Natural killer cell (primary cell): ENCODE data around the gene CARS1. TPM values are rescaled to one million over a fixed set of nuclear protein-coding genes. Genes with fewer than 3 reads are reported as not detected.

Experiments
- ATAC-seq, 3 donors: fragments of 150-1000 bp in 2 of 3; fragments of 200-7000 bp in 1 of 3; cut with Tn5 transposase; 1 replicate in 1 of 3; 2 replicates in 2 of 3; pipeline ENCODE4 v1.10.0; 2021; ENCODE audit warnings: mild to moderate bottlenecking in 2 of 3, moderate library complexity in 2 of 3
- DNase-seq, 2 donors: peaks; one replicate each; pipeline versions ENCODE4 v3.0.0 to v3.0.0-alpha.2; 2013 to 2021; ENCODE audit warnings: mixed read lengths in 1 of 2
- H3K27ac ChIP-seq: one replicate; pipeline ENCODE4 v1.5.1; 2013; ENCODE audit warnings: mild to moderate bottlenecking, low read length
- H3K27me3 ChIP-seq: one replicate; pipeline ENCODE4 v1.6.1; 2013; ENCODE audit warnings: low read length; ENCODE audit not compliant: control insufficient read depth, insufficient read depth
- H3K36me3 ChIP-seq: one replicate; pipeline ENCODE4 v1.6.1; 2013; ENCODE audit warnings: low read length; ENCODE audit not compliant: control insufficient read depth, insufficient read depth
- H3K4me1 ChIP-seq: one replicate; pipeline ENCODE4 v1.6.1; 2013; ENCODE audit warnings: low read length; ENCODE audit not compliant: control insufficient read depth, insufficient read depth
- H3K4me3 ChIP-seq: one replicate; pipeline ENCODE4 v1.5.1; 2013; ENCODE audit warnings: low read length
- H3K9me3 ChIP-seq: one replicate; pipeline ENCODE4 v1.6.1; 2013; ENCODE audit warnings: low read length; ENCODE audit not compliant: control insufficient read depth, insufficient read depth
- H3K27ac Mint-ChIP-seq, 2 donors: one replicate each; pipeline ENCODE4 v1.8.0; 2022; ENCODE audit warnings: mild to moderate bottlenecking in 2 of 2, mixed read lengths in 2 of 2, moderate library complexity in 1 of 2
- H3K27me3 Mint-ChIP-seq, 2 donors: one replicate each; pipeline ENCODE4 v1.8.0; 2022; ENCODE audit warnings: low read depth in 2 of 2, mixed read lengths in 2 of 2
- H3K36me3 Mint-ChIP-seq: one replicate; pipeline ENCODE4 v1.8.0; 2022; ENCODE audit warnings: mixed read lengths
- H3K4me1 Mint-ChIP-seq, 2 donors: one replicate each; pipeline ENCODE4 v1.8.0; 2022; ENCODE audit warnings: mixed read lengths in 2 of 2
- H3K4me3 Mint-ChIP-seq: one replicate; pipeline ENCODE4 v1.8.0; 2022; ENCODE audit warnings: mild to moderate bottlenecking, moderate library complexity, mixed read lengths
- H3K9me3 Mint-ChIP-seq, 2 donors: one replicate each; pipeline ENCODE4 v1.8.0; 2022; ENCODE audit warnings: mixed read lengths in 2 of 2
- CTCF ChIP-seq: fragments of 200-600 bp; IDR thresholded peaks from one replicate; pipeline ENCODE4 v1.8.0; 2022; ENCODE audit warnings: antibody characterized with exemption
- WGBS: methylation state at CpG from one replicate; pipeline ENCODE4 v1.1.7; 2013; ENCODE audit warnings: missing lambda C conversion rate; ENCODE audit not compliant: insufficient coverage; 5-methylcytosine and 5-hydroxymethylcytosine counted together
- intact Hi-C: fragments of 100-400 bp; cut with micrococcal nuclease; formaldehyde crosslinking; loops from one replicate; pipeline ENCODE4 v1.14.2; 2022
- total RNA-seq, 4 donors: library from RNA; stranded (reverse); fragments of 120-200 nt in 1 of 4; gene quantifications; one replicate each; pipeline versions ENCODE4 v1.2.3 to v1.2.4, GENCODE V29; 2013 to 2022

Gene CARS1
- total RNA-seq, 3 donors from 2014 or later (not counting 1 experiment from before 2014, with no cell fraction given) = 47.9 to 51.3 (median 50.3) TPM

- H3K4me3 ChIP-seq = no peak overlapping the region
- H3K36me3 ChIP-seq = peaks cover 40% of the 10 kb centered on the region
- Mint-ChIP-seq H3K4me3 (no peak overlapping the region), H3K4me1 (peaks cover 0 to 15% of the 10 kb centered on the region in 2 donors), H3K36me3 (no peaks in the 10 kb centered on the region), H3K27ac (no peak overlapping the region), H3K9me3 (no peaks in the 10 kb centered on the region), H3K27me3 (no peaks in the 10 kb centered on the region)
- TF ChIP-seq CTCF = no peak
- ATAC-seq (no peak), DNase-seq (no peak)
- intact Hi-C loops = no loop called here
- H3K27me3 ChIP-seq = no peaks in the 10 kb centered on the region
- WGBS = 88% methylated on average over 13 of the region's 13 CpGs
- H3K4me1 ChIP-seq = peaks cover 35% of the 10 kb centered on the region
- no peaks in the 10 kb centered on the region for H3K9me3 ChIP-seq
- no peak overlapping the region for H3K27ac ChIP-seq
Measured at GRCh38 chr11:3010521-3011275, 46.5 kb downstream of the CARS1 start.

GRCh38 chr11:3010004-3010403 lies 47.2 kb downstream of the CARS1 start:
- DNase-seq (no peak), ATAC-seq (no peak)
- H3K36me3 ChIP-seq = peaks cover 41% of the 10 kb centered on the region
- H3K27me3 ChIP-seq = no peaks in the 10 kb centered on the region
- peaks cover 28% of the 10 kb centered on the region for H3K4me1 ChIP-seq
- TF ChIP-seq CTCF = no peak
- no peak overlapping the region for H3K27ac ChIP-seq
- Mint-ChIP-seq H3K4me1 (peaks cover 0 to 14% of the 10 kb centered on the region in 2 donors), H3K27ac (no peak overlapping the region), H3K4me3 (no peak overlapping the region), H3K27me3 (no peaks in the 10 kb centered on the region), H3K36me3 (no peaks in the 10 kb centered on the region), H3K9me3 (no peaks in the 10 kb centered on the region)
- no peaks in the 10 kb centered on the region for H3K9me3 ChIP-seq
- intact Hi-C loops = no loop called here
- 97% methylated on average over 13 of the region's 13 CpGs for WGBS
- H3K4me3 ChIP-seq = no peak overlapping the region

DNA sequence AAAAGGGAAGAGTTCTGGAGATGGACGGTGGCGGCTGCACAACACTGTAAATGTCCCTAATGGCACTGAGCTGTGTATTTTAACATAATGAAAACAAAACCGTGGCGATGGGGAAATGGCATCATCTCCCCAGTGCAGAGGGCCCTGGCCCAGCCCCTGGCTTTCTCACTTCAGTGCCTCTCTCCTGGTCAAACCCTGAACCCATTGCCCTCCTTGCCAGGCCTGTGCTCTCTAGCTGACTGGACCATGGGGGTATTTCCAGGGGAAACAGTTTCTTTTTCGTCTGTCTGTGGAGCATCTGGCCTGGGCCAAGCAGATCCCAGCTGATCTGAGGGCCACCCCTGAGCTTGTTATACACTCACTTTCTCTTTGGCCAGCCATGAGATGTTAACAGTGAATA lies 47.7 kb downstream of the CARS1 start:
- no peak for TF ChIP-seq CTCF
- Histone ChIP-seq H3K36me3 (peaks cover 42% of the 10 kb centered on the region), H3K4me1 (peaks cover 23% of the 10 kb centered on the region), H3K27me3 (no peaks in the 10 kb centered on the region), H3K4me3 (no peak overlapping the region), H3K27ac (no peak overlapping the region), H3K9me3 (no peaks in the 10 kb centered on the region)
- ATAC-seq (no peak), DNase-seq (no peak)
- no peaks in the 10 kb centered on the region for H3K27me3 Mint-ChIP-seq
- no peaks in the 10 kb centered on the region for H3K9me3 Mint-ChIP-seq
- H3K4me3 Mint-ChIP-seq = no peak overlapping the region
- no peaks in the 10 kb centered on the region for H3K36me3 Mint-ChIP-seq
- WGBS = 90% methylated on average over 5 of the region's 5 CpGs
- no peak overlapping the region for H3K27ac Mint-ChIP-seq
- intact Hi-C loops = no loop called here
- H3K4me1 Mint-ChIP-seq = peaks cover 0 to 9% of the 10 kb centered on the region in 2 donors
